Tibial nerve (tissue), 4 donors: ENCODE data around the gene JAKMIP2. TPM values are rescaled to one million over a fixed set of nuclear protein-coding genes. Genes with fewer than 3 reads are reported as not detected.
"Not testable (repeated sequence)": the region's sequence is repeated elsewhere in the genome, so short reads cannot be mapped to it uniquely, and the experiment has no call there.

Source experiments
- DNase-seq, 2 donors: peaks; one replicate each; pipeline ENCODE4 v3.0.0-alpha.2; 2019; ENCODE audit warnings: low spot score in 2 of 2
- H3K27ac ChIP-seq, 4 donors: fragments of 200-600 bp; sonication (generic) in 3 of 4; one replicate each; pipeline ENCODE4 v1.5.1; 2017 to 2019; ENCODE audit warnings: mild to moderate bottlenecking in 1 of 4
- H3K27me3 ChIP-seq, 2 donors: fragments of 200-600 bp; sonication (generic) in 1 of 2; one replicate each; pipeline versions ENCODE4 v1.5.1 to v1.6.0; 2017 to 2019
- H3K36me3 ChIP-seq, 3 donors: fragments of 200-600 bp; sonication (generic); one replicate each; pipeline ENCODE4 v1.5.1; 2018 to 2019
- H3K4me1 ChIP-seq, 4 donors: fragments of 200-600 bp; sonication (generic) in 3 of 4; one replicate each; pipeline ENCODE4 v1.5.1; 2017 to 2019
- H3K4me3 ChIP-seq, 4 donors: fragments of 200-600 bp; sonication (generic) in 3 of 4; one replicate each; pipeline ENCODE4 v1.5.1; 2017 to 2019; ENCODE audit warnings: mild to moderate bottlenecking in 1 of 4, moderate library complexity in 1 of 4
- H3K9me3 ChIP-seq, 4 donors: fragments of 200-600 bp; sonication (generic) in 3 of 4; one replicate each; pipeline ENCODE4 v1.5.1; 2017 to 2019
- CTCF ChIP-seq, 5 experiments: fragments of 200-600 bp in 3 of 5; fragments of 450-650 bp in 2 of 5; sonication (generic) in 3 of 5; IDR thresholded peaks; one replicate each; pipeline ENCODE4 v1.5.1; 2016 to 2019; ENCODE audit warnings: antibody characterized with exemption in 5 of 5, mild to moderate bottlenecking in 3 of 5, moderate library complexity in 2 of 5
- EP300 ChIP-seq, 2 donors: sonication (generic); formaldehyde crosslinking; IDR thresholded peaks; one replicate each; pipeline ENCODE4 v1.6.1; 2017; ENCODE audit warnings: antibody characterized with exemption in 2 of 2, mild to moderate bottlenecking in 1 of 2
- POLR2A ChIP-seq, 2 donors: fragments of 450-650 bp; IDR thresholded peaks; one replicate each; pipeline ENCODE4 v1.6.1; 2017; ENCODE audit warnings: antibody characterized with exemption in 2 of 2, mild to moderate bottlenecking in 2 of 2, moderate library complexity in 2 of 2
- WGBS, 2 donors: methylation state at CpG; one replicate each; pipeline ENCODE4 v1.1.5; 2018; 5-methylcytosine and 5-hydroxymethylcytosine counted together
- total RNA-seq, 4 donors: library from RNA; depleted of rRNA; stranded (reverse); fragments of >200 nt; gene quantifications; one replicate each; pipeline ENCODE4 v1.1.0, GENCODE V29; 2016

The JAKMIP2 gene
- total RNA-seq, 4 donors from 2014 or later: 7.2 to 22.7 (median 13.5) TPM

GRCh38 chr5:147822686-147823491, 40.4 kb upstream of the JAKMIP2 start:
- Histone ChIP-seq H3K27me3 (no peaks in the 10 kb centered on the region), H3K4me3 (no peak overlapping the region), H3K4me1 (peaks cover 0 to 15% (median 6%) of the 10 kb centered on the region in 4 donors), H3K36me3 (no peaks in the 10 kb centered on the region), H3K9me3 (no peaks in the 10 kb centered on the region), H3K27ac (no peak overlapping the region)
- TF ChIP-seq CTCF (IDR thresholded peaks at IDR 0.05) (peak; percentile 78 to 93 (median 88)), EP300 (IDR thresholded peaks at IDR 0.05) (no peak), POLR2A (IDR thresholded peaks at IDR 0.05) (no peak)
- 5 to 9% methylated on average over 4 of the region's 4 CpGs for WGBS, 2 donors
- peak in 1 of 2 donors; percentile 61 for DNase-seq

GRCh38 chr5:147822222-147822621, 39.7 kb upstream of the JAKMIP2 start:
- 91 to 95% methylated on average over 3 of the region's 3 CpGs for WGBS, 2 donors
- not testable (repeated sequence) for H3K27me3 ChIP-seq, H3K27ac ChIP-seq, DNase-seq, H3K9me3 ChIP-seq, H3K4me3 ChIP-seq, H3K36me3 ChIP-seq
- peaks cover 0 to 15% (median 6%) of the 10 kb centered on the region in 4 donors for H3K4me1 ChIP-seq

- peaks cover 0 to 15% (median 6%) of the 10 kb centered on the region in 4 donors for H3K4me1 ChIP-seq
- no peak overlapping the region for H3K27ac ChIP-seq
- TF ChIP-seq EP300 (IDR thresholded peaks at IDR 0.05) (no peak), CTCF (IDR thresholded peaks at IDR 0.05) (no peak), POLR2A (IDR thresholded peaks at IDR 0.05) (no peak)
- H3K4me3 ChIP-seq: no peak overlapping the region
- DNase-seq: no peak
- no peaks in the 10 kb centered on the region for H3K27me3 ChIP-seq
- no peaks in the 10 kb centered on the region for H3K9me3 ChIP-seq
- WGBS, 2 donors: 83 to 84% methylated on average over 5 of the region's 5 CpGs
- no peaks in the 10 kb centered on the region for H3K36me3 ChIP-seq
Measured at GRCh38 chr5:147821766-147822165, 39.2 kb upstream of the JAKMIP2 start.

- Histone ChIP-seq H3K27ac (no peak overlapping the region), H3K4me1 (peaks cover 0 to 15% (median 6%) of the 10 kb centered on the region in 4 donors), H3K4me3 (no peak overlapping the region), H3K27me3 (no peaks in the 10 kb centered on the region), H3K9me3 (no peaks in the 10 kb centered on the region), H3K36me3 (no peaks in the 10 kb centered on the region)
- no peak for DNase-seq
- 21 to 32% methylated on average over 1 of the region's 1 CpG for WGBS, 2 donors
- no peak for TF ChIP-seq EP300 (IDR thresholded peaks at IDR 0.05)
Measured at GRCh38 chr5:147819261-147819770, 36.8 kb upstream of the JAKMIP2 start.

- Histone ChIP-seq H3K9me3 (no peaks in the 10 kb centered on the region), H3K36me3 (no peaks in the 10 kb centered on the region), H3K4me1 (peaks cover 0 to 15% (median 6%) of the 10 kb centered on the region in 4 donors), H3K4me3 (no peak overlapping the region), H3K27ac (no peak overlapping the region), H3K27me3 (no peaks in the 10 kb centered on the region)
- DNase-seq: no peak
- no peak for TF ChIP-seq EP300 (IDR thresholded peaks at IDR 0.05)
- TF ChIP-seq CTCF (IDR thresholded peaks at IDR 0.05): no peak
- no peak for TF ChIP-seq POLR2A (IDR thresholded peaks at IDR 0.05)
- WGBS, 2 donors: 24 to 55% methylated on average over 1 of the region's 1 CpG
Measured at GRCh38 chr5:147818290-147818689, 35.8 kb upstream of the JAKMIP2 start.

- Histone ChIP-seq H3K9me3 (no peaks in the 10 kb centered on the region), H3K4me1 (peaks cover 0 to 7% (median 3%) of the 10 kb centered on the region in 4 donors), H3K27me3 (no peaks in the 10 kb centered on the region), H3K4me3 (no peak overlapping the region), H3K27ac (no peak overlapping the region), H3K36me3 (no peaks in the 10 kb centered on the region)
- no peak for DNase-seq
- WGBS, 2 donors: 75 to 76% methylated on average over 1 of the region's 1 CpG
- TF ChIP-seq EP300 (IDR thresholded peaks at IDR 0.05): no peak
- TF ChIP-seq POLR2A (IDR thresholded peaks at IDR 0.05): no peak
- no peak for TF ChIP-seq CTCF (IDR thresholded peaks at IDR 0.05)
Measured at GRCh38 chr5:147813696-147814095, 31.2 kb upstream of the JAKMIP2 start.
